MCF 10A (cell line): Measurements from ENCODE around the gene MYOCOS. TPM values are rescaled to one million over a fixed set of nuclear protein-coding genes. Genes with fewer than 3 reads are reported as not detected.

Experiments used
- BruUV-seq: library from RNA; stranded (reverse); fragments of 400-500 nt; replicated peaks from 2 replicates; lab custom pipeline; 2021; lab: Mats Ljungman, UMichigan
- CTCF ChIA-PET: fragments of 300-600 bp; sonication (Branson Sonifier 250); formaldehyde crosslinking; extraction: SDS; loops from one replicate; lab custom pipeline; 2021; ENCODE audit warnings: antibody characterized with exemption, inconsistent platforms; lab: Yijun Ruan, JAX
- POLR2A ChIA-PET: fragments of 300-600, 350-650 bp; sonication (Branson Sonifier 250); formaldehyde crosslinking; extraction: SDS; loops from one replicate; lab custom pipeline; 2020; ENCODE audit warnings: antibody characterized with exemption, inconsistent platforms; lab: Yijun Ruan, JAX
- DNase-seq: peaks from one replicate; pipeline ENCODE4 v3.0.0-alpha.2; 2018; ENCODE audit not compliant: unreplicated experiment
- H3K27ac Mint-ChIP-seq: one replicate; pipeline ENCODE4 v1.8.0; 2022; ENCODE audit warnings: mild to moderate bottlenecking, low read depth, mixed read lengths; ENCODE audit not compliant: unreplicated experiment
- H3K27me3 Mint-ChIP-seq: one replicate; pipeline ENCODE4 v1.8.0; 2022; ENCODE audit warnings: mixed read lengths; ENCODE audit not compliant: insufficient read depth, unreplicated experiment
- H3K36me3 Mint-ChIP-seq: one replicate; pipeline ENCODE4 v1.8.0; 2022; ENCODE audit warnings: mild to moderate bottlenecking, moderate library complexity, mixed read lengths; ENCODE audit not compliant: insufficient read depth, unreplicated experiment
- H3K4me1 Mint-ChIP-seq: one replicate; pipeline ENCODE4 v1.8.0; 2022; ENCODE audit warnings: mixed read lengths; ENCODE audit not compliant: insufficient read depth, unreplicated experiment
- H3K4me3 Mint-ChIP-seq: one replicate; pipeline ENCODE4 v1.8.0; 2022; ENCODE audit warnings: mild to moderate bottlenecking, moderate library complexity, mixed read lengths; ENCODE audit not compliant: unreplicated experiment
- H3K9me3 Mint-ChIP-seq: one replicate; pipeline ENCODE4 v1.8.0; 2022; ENCODE audit warnings: mixed read lengths; ENCODE audit not compliant: unreplicated experiment
- CTCF ChIP-seq: fragments of 200-600 bp; IDR thresholded peaks from one replicate; pipeline ENCODE4 v1.8.0; 2022; ENCODE audit warnings: antibody characterized with exemption, mild to moderate bottlenecking; ENCODE audit not compliant: unreplicated experiment
- intact Hi-C: fragments of 100-400 bp; cut with micrococcal nuclease; formaldehyde crosslinking; loops from 2 replicates; pipeline ENCODE4 v1.14.1; 2022
- total RNA-seq: library from RNA; stranded (reverse); gene quantifications from 2 replicates; pipeline ENCODE4 v1.2.3, GENCODE V29; 2022

Gene MYOCOS
- total RNA-seq, 1 experiment from 2014 or later = 0.23 TPM

- POLR2A ChIA-PET = interaction anchor here (1.0 kb wide), 1 partner anchor 10 kb away, joined by 3 read pairs; no protein-coding TSS in a partner anchor
- Mint-ChIP-seq H3K36me3 (peaks cover 5% of the 10 kb centered on the region), H3K9me3 (no peaks in the 10 kb centered on the region), H3K4me1 (no peaks in the 10 kb centered on the region), H3K27ac (no peak overlapping the region), H3K4me3 (no peak overlapping the region), H3K27me3 (no peaks in the 10 kb centered on the region)
- no TSS peak for BruUV-seq
- no peak for DNase-seq
- intact Hi-C loops = no loop called here
- CTCF ChIA-PET = interaction anchor here (0.9 to 5.0 kb wide), 3 partner anchors 11 to 181 kb away, joined by 3 to 20 read pairs (median 5); partner anchors contain the start of gene PRRC2C
- no peak for TF ChIP-seq CTCF
Observed at GRCh38 chr1:171666114-171666769, 44.2 kb downstream of the MYOCOS start.

GRCh38 chr1:171668372-171668771, 46.3 kb downstream of the MYOCOS start:
- H3K4me3 Mint-ChIP-seq = no peak overlapping the region
- CTCF ChIA-PET = interaction anchor here (0.6 to 5.0 kb wide), 5 partner anchors 11 to 1979 kb away, joined by 3 to 20 read pairs (median 3); partner anchors contain the start of gene MYOCOS
- TF ChIP-seq CTCF = no peak
- BruUV-seq = no TSS peak
- intact Hi-C loops = no loop called here
- POLR2A ChIA-PET = no interaction called here
- no peaks in the 10 kb centered on the region for H3K27me3 Mint-ChIP-seq
- no peak overlapping the region for H3K27ac Mint-ChIP-seq
- peaks cover 5% of the 10 kb centered on the region for H3K36me3 Mint-ChIP-seq
- no peaks in the 10 kb centered on the region for H3K4me1 Mint-ChIP-seq
- no peak for DNase-seq
- no peaks in the 10 kb centered on the region for H3K9me3 Mint-ChIP-seq

- H3K27ac Mint-ChIP-seq = no peak overlapping the region
- TF ChIP-seq CTCF = no peak
- H3K9me3 Mint-ChIP-seq = no peaks in the 10 kb centered on the region
- no peak overlapping the region for H3K4me3 Mint-ChIP-seq
- peaks cover 18% of the 10 kb centered on the region for H3K27me3 Mint-ChIP-seq
- no peaks in the 10 kb centered on the region for H3K36me3 Mint-ChIP-seq
- intact Hi-C loops = no loop called here
- no peaks in the 10 kb centered on the region for H3K4me1 Mint-ChIP-seq
- BruUV-seq = no TSS peak
- DNase-seq = no peak
- ChIA-PET CTCF (interaction anchor here (0.6 to 0.7 kb wide), 2 partner anchors 54 to 233 kb away, joined by 3 read pairs; no protein-coding TSS in a partner anchor), POLR2A (no interaction called here)
Observed at GRCh38 chr1:171670739-171671138, 48.7 kb downstream of the MYOCOS start.
